Measurements from ENCODE around the gene RRP8.

Gene RRP8

DNA sequence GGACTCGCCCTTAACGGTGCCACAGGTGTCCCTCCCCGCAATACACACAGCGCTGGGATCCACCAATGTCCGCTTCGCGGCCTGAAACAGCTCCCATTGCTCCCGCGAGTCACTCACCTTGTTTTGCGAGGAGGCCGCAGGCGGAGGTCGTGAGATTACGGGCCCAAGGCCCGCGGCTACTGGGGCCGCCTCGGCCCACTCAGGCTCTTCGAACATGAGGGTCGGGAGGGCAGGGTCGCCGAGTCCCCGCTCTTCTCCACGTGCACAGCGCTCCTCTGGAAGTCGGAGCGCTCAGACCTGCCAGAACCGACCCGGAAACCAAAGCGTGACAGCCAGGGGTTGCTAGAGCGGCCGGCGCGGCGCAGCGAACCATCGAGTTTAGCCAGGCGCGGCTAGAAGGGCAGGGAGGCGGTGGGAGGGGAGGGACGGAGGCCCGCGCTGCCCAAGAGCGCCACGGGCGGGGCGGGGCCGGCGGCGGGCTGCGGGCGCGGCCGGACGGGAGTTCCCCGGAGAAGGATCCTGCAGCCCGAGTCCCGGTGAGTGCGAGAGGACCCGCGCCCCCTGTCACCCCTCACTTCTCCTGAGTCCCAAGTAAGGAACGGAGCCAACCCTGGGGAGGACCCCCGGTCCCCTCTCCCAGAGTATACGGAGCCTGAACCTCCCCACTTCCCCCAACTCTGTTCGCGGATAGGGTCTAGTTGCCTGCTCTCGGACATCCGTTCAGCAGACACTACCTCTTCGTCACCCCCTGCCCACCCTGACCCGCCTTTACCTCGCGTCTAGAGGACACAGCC is at the start of gene RRP8, which contains the start of gene ILK:
Gene RRP8 (minus strand): TSS at position 330 of the 794 bp plus-strand sequence. CDS start 114 bp downstream, at position 216.
Gene ILK (plus strand): TSS at position 488 of the 794 bp plus-strand sequence. CDS start 498 bp downstream, outside the sequence.
- peak; percentile 47 to 94 (median 84) for DNase-seq

DNA sequence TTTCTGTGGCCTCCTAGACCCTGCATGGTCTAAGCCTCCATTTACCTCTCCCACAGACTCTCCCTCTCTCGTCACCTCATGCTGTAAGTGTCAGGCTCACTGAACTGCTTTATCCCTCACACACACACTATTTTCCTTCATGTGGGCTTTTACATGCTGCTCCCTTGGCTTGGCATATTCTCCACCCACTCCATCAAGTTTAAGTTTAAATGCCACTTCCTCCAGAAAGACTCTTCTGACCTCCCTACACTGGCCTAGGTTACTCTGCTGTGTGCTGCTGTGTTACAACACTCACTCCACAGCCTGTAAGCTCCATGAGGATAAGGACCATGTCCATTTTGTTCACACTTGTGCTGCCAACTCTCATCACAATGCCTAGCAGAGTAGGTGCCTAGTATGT is 49.7 kb upstream of the RRP8 start:
- DNase-seq: no peak

DNA sequence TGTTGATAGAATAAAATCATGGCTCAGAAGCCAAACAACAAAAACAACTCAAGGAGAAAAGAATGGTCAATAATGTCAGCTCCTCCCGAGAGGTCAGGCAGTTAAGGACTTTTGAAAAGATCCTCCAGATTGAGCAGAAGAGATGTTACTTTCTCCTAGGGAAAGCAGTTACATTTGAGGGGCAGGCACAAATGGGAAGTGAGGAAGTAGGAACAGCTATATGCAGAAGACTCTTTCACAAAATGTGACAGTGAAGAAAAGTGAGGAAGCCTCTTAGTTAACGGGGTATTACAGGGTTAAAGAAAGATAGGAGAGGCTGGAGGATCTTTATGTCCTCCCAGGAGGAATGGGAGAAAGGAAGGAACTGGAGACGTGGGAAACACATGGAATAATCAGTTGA is 48.8 kb upstream of the RRP8 start:
- no peak for DNase-seq

DNA sequence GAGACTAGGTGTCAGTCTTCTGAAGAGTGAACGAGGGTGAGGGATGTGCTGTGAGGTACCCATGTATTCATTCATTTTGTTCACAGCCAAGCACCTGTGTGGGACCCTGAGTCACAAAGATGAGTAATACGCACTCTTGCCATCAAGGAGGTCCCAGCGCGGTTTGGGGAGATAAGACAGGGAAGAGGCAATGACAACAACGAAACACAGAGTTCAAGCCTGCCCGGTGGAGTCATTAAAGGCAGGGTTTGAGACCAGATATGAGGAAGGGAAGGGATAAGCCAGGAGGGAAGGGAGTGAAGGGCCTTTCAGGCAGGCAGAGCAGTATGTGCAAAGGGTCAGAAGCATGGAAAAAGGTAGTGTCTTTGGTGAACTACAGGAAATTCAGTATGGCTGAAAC is 47.6 kb upstream of the RRP8 start:
- DNase-seq: no peak

DNA sequence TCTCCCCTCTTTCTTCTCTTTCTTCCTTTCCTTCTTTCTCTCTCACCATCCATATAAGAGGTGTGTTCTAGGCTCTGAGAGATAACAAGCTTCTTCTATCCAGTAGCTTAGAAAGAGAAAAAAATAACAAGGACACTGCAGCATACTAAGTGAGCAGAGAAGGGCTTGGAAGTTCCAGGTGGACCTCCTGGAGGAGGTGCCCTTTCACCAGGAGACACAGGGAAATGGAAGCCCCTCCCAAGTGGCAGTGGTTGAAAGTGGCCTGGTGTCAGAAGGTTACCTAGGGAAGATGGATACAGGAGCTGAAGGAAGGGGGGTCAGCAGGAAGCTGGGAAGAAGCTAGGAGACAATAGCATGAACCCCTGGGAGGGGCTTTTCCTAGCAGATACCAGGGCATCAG is 46.7 kb upstream of the RRP8 start:
- DNase-seq: no peak

DNA sequence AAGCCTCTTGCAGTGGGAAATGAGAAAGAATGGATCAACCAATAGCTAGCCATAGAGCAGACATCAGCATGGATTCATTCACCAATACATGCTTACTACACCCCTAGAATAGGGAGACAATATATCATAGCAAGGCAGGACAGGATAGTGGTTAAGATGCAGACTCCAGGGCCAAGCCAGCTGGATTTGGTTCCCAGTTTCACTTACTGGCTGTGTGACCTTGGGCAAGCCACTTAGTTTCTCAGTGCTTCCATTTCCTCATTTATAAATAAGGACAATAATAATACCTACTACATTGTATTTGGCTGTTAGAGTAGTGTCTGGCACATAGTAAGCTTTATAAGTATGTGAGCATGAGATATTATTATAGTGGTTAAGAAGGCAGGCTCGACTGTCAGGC is 45.1 kb upstream of the RRP8 start:
- no peak for DNase-seq

DNA sequence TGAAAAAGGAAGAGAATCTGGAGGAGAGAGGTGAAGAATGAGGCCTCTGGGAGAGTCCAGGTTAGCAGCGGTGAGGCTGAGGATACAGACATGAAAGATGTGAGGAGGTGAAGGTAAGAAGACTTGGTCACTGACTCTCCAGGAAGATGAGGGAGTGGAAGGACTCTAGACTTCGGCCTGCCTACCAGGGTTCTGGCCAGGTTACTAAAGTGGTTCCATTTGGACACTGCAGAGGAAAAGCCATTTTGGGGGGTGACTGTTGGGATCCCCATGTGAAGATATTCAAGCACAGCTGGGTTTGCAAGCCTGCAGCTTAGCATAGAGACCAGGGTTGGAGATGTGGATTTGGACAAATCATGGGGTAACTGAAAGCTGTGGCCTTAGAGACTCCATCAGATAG is 44.4 kb upstream of the RRP8 start:
- no peak for DNase-seq

DNA sequence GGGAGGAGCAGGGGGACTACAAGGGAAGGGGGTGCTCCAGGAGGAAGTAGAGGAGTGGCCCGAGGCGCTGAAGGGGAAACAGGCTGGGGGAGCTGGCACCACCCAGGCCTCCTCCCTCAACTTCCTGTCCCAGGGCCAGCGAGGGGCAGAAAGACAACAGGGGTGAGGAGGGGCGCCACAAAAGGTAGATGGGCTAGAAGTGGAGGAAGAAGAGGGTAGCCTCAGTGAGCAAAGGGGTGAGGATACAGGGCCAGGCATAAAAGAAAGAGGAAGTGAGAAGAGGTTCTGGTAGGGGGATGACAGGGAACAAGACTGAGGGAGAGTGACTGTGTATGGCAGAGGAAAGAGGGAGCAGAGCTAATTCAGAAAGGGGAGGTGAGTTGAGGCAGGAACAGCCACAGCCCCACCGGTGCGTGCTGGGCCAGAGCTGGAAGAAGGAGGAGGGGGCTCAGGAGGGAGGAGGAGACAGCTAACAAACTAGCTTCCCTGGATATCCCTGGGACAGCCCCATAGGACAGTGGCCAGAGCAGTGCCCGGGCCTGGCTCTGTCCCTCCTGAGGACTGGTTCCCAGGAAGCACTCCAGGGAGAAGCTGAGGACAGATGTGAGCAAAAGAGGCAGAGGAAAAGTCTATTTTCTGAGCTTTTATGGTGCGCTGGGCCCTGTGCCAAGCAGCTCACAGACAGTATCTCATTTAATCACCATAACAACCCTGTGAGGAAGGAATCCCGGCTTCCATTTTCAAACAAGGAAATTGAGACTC is 43.7 kb upstream of the RRP8 start:
- DNase-seq: peak in 2 of 51 donors; percentile 20 to 38

DNA sequence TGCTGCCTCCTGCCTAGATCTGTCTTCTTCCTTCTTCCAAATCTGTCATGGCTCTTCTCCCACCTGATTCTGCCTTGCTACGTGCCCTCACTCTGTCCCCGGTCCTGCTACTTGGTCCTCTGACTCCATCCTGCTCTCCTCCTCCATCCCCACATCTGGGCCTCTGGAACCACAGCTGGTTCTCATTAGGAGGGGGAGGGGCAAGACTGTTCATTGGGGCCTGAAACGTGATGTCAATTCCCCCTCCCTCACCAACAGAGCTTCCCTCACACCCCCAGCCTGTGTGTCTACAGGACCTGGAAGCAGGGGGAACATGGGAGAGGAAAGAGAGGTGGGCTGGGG is 43.1 kb upstream of the RRP8 start:
- DNase-seq: no peak

DNA sequence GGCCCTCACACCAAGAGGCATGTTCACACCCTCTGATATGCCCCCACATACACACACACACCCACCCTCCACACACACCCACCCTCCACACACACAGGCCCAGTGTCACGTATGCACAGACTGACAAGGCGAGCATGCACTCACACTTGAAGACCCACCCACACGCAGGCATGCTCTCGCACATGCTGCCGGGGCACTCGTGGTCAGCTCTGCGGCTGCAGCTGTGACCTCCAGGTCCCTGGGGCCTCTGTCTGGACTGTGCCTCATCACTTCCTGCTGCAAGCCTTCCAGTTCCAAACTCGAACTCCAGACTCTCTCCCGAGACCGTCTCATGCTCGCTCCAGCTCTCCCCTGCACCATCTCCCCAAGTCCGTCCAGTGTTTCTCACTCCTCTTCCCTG is 42.7 kb upstream of the RRP8 start:
- no peak for DNase-seq

DNA sequence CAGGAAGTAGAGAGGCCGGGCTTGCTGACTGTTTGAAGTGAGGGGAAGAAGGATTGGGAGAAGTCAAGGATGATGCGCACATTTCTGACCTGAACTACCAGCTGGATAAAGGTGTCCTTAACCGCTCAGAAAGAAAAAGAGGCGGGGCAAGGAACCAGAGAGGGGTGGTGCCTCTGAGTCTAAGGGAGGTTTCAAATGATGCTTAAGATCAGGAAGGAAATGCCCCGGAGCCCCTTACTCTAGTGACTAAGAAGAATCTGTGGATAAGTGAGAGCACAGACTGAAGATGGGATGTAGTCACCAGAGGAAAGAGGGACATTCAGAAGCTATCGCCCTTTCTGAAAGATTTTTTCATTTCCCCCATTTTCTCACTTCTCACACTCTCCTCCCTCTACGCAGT is 39.5 kb upstream of the RRP8 start:
- no peak for DNase-seq

DNA sequence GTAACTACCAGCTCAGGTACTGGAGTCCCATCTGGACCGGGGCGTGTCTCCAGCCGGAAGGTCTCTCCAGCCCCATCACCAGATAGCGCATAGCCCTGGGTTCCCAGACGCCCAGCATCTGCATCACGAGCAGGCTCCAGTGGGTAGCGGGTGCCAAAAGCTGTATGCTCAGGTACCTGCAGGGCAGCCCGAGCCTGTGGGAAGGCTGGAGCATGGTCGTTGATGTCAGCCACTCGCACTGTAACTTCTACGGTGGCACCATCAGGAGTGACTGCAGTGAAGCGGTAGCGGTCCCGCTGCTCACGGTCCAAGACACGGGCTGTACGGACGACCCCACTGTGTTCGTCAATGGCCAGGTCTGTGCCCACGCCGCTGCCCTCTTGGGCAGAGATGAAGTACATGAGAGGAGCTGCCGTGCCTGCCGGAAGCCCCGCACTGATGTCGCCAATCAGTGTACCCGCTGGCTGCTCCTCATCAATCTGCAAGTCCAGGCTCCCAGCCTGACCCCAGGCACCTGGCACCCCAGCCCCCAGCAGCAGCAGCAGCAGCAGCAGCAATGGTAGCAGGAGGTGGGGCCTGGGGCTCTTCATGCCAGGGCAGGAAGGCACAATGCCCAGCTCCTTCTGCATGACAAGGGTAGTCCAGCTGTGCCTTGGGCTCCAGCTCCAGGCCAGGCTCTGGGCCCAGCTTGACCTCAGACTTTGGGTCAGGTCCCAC is 37.7 kb upstream of the RRP8 start:
- peak in 26 of 51 donors; percentile 13 to 74 (median 40) for DNase-seq

DNA sequence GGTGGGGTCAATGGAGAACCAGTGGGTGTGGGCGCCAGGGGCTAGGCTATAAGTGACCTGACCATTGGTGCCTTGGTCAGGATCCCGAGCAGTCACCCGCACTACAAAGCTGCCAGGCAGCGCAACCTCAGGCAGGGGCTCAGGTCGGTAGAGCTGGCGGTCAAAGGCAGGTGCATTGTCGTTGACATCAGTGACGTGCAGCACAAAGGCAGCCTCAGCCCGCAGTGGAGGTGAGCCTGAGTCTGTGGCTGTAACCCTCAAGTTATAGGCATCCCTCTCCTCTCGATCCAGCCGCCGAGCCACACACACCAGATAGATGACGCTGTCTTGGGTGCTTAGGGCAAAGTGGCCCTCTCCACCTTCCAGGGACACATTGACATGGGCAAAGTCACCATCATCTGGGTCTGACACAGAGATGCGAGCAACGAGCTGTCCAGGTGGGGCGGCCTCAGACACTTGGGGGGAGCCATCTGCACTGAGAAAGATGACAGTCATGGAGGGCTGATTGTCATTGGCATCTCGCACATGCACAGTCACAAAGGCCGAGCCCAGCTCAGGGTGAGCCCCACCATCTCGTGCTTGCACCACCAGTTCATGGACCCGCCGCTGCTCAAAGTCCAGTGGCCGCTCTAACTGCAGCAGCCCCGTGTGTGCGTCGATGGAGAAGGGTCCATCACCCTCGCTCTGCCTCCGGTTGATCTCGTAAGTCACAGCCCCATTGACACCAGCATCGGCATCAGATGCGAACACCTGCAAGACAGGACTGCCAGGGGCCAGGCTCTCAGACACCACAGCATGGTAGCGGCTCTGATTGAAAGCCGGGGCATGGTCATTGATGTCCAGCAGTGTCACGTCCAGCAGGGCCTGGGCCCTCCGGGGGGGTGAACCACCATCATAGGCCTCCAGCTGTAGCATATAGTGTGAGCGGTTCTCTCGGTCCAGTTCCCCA is 36.9 kb upstream of the RRP8 start:
- DNase-seq: no peak

DNA sequence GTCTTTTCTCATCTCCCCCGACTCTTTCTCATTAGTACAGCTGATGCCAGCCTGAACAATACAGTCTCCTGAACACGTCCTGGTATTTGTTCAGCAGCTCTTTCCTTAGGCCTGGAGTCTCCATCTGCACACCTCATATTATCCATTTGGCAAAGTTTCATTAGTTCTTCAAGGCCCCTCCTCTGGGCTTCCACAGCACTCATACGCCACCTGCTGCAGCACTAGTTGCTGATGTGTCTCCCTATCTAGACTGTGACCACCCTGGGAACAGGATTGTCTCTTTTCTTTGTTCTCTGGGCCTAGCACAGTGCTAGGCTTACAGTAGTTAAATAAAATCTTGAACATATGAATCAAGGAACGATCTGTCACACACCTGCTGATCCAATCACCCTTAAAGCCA is 35.0 kb upstream of the RRP8 start:
- DNase-seq: no peak

DNA sequence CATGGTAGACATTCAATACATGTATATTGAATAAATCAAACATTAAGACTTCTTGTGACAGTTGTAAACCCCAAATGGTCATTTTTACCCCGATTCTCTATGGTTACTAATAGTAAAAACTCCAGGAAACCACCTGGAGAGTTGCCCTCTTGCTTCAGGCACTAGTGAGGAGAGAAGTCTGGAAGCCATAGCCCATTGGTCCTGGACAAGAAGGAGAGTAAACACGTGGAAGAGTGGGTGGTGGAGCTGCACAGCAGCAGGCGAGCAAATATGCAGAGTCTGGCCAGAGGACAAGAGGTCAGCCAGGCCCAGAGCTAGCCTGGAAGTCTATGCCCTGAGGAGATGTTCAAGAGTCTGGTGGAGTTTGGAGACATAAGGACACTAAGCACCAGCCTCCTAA is 34.5 kb upstream of the RRP8 start:
- peak in 5 of 51 donors; percentile 13 to 27 (median 20) for DNase-seq

DNA sequence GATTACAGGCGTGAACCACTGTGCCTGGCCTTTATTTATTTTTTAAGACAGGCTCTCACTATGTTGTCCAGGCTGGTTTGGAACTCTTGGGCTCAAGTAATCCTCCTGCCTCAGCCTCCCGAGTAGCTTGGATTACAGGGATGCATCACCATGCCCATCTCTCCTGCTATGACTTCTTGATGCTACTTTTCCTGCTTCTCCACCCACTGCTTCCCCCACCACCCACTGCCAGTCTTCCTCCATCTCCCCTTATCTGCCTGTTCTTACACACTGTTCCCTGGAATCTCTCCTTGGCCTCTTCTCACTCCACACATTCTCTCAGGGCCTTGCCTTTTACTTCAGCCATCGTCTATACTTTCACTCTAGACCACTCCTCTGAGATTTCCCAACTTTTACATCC is 33.1 kb upstream of the RRP8 start:
- DNase-seq: no peak

DNA sequence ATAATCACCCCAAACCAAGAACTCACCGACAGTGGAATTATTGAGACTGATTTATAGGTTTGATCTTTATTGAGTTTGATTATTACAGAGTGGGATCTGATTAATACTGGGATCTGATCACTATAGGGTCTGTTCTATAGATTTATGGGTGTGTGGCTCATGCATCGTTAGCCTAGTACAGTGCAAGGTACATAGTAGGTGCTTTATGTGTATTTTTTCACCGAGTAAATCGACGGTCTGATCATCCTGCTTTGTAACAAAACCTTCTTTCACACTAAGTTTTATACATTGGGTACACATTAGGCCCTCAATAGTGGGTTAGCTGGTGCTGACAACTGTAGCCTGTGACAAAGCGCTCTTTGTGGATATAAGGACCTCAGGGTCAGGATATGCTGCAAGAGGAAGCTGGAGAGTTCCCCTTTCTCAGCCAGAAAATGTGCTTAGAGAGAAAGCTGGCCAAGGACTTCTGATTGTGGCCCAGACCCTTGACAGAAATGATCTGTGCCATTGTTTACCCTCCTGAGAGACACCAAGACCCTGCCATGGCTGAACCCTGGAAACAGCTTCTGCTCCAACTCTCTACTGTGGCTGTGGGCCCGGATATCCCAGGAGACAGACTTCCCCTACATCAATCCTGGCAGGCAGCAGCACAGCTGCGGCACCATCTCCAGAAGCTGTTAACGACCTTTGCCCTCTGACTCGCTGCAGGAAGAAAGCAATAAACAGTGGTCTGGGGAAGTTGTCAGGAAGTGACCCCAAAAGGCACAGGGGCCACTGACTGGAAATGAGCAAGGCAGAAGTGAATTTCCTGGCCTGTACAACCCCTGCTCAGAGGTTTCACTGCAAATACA is 31.9 kb upstream of the RRP8 start:
- DNase-seq: peak in 37 of 51 donors; percentile 15 to 92 (median 54)

DNA sequence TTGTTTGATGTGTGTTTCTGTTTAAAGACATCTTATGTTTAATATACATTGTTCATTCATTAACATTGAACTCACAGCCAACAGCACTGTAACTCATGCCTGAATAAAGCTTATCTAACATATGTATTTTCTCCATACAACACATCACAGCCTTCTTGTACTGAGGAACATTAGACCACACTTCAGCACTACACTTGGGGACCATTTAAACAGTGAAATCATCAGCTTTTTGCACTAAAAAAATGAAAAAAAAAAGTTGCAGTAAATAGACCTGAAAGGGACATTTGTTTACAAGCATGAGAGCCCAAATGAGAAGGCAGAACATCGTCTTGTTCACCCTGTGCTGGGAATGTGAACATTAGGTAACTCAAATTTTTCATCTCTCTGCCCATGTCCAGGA is 31.1 kb upstream of the RRP8 start:
- no peak for DNase-seq

DNA sequence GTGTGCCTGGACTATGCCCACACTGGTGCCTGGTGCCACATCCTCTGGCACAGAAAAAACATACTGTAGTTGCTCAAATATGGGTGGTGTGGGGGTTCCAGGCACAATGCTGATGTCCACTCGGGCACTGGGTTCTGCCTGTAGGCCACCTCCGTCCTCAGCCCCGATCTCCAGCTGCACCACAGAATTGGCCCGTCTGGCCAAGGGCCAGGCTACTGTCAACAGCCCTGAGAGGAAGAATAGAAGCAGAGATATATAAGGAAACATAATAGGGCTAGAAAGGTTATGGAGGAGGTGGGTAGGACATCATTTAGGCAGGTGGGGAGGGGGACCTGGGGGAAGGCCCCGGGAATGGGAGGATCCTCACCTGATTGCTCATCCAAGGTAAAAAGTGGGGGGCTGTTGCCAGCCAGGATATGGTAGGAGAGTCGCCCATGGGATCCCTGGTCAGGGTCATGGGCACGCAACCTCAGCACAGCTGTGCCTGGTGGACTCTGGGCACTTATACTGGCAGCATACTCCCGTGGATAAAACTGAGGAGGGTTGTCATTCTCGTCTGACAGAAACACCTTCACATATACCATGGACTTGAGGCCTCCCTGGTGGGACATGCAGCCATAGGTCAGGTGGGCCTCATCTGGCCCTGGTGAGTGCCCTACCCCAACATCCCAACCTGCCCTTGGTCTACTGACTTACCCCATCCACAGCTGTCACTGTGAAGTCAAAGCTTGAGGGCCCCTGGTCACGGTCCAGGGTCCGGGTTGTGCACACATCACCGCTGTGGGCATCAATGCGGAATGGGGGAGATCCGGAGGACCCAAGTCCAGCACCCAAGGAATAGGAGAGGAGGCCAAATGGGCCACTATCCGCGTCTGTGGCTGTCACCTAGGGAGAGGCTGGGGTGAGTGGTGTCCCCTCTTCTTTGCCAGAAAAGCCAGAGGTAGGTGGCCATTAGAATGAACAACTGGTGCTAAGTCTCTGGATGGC is 30.3 kb upstream of the RRP8 start:
- no peak for DNase-seq
